Stimulated activated effector memory CD8-positive, alpha-beta T cell treated with anti-CD3 and anti-CD28 coated beads, Interleukin-12 subunit alpha, Interleukin-12 subunit beta, amount 100 ng/mL, for 72 hours (primary cell): ENCODE measurements around the gene MID1IP1.

Source experiments
- ATAC-seq: fragments of 150-1000 bp; cut with Tn5 transposase; 2 replicates; pipeline ENCODE4 v1.10.0; 2021
- DNase-seq, 2 donors: peaks; one replicate each; pipeline ENCODE4 v3.0.0; 2021 to 2022; ENCODE audit warnings: low spot score in 2 of 2
- H3K27ac Mint-ChIP-seq: one replicate; pipeline ENCODE4 v1.8.0; 2022; ENCODE audit warnings: mild to moderate bottlenecking, mixed read lengths
- H3K36me3 Mint-ChIP-seq: one replicate; pipeline ENCODE4 v1.8.0; 2022; ENCODE audit warnings: mild to moderate bottlenecking, mixed read lengths
- H3K4me1 Mint-ChIP-seq: one replicate; pipeline ENCODE4 v1.8.0; 2022; ENCODE audit warnings: mixed read lengths
- H3K4me3 Mint-ChIP-seq: one replicate; pipeline ENCODE4 v1.8.0; 2022; ENCODE audit warnings: mild to moderate bottlenecking, mixed read lengths
- H3K9me3 Mint-ChIP-seq: one replicate; pipeline ENCODE4 v1.8.0; 2022; ENCODE audit warnings: mixed read lengths

MID1IP1 gene

GRCh38 chrX:38845426-38845825 is 44.2 kb downstream of the MID1IP1 start:
- ATAC-seq (no peak), DNase-seq (no peak)
- Mint-ChIP-seq H3K4me1 (no peaks in the 10 kb centered on the region), H3K27ac (no peak overlapping the region), H3K9me3 (no peaks in the 10 kb centered on the region), H3K36me3 (no peaks in the 10 kb centered on the region), H3K4me3 (no peak overlapping the region)

- DNase-seq (no peak), ATAC-seq (no peak)
- H3K9me3 Mint-ChIP-seq: no peaks in the 10 kb centered on the region
- no peak overlapping the region for H3K27ac Mint-ChIP-seq
- H3K36me3 Mint-ChIP-seq: no peaks in the 10 kb centered on the region
- no peak overlapping the region for H3K4me3 Mint-ChIP-seq
- H3K4me1 Mint-ChIP-seq: no peaks in the 10 kb centered on the region
These were observed 46.1 kb downstream of the MID1IP1 start for GRCh38 chrX:38847206-38847902.

- Mint-ChIP-seq H3K36me3 (no peaks in the 10 kb centered on the region), H3K4me3 (no peak overlapping the region), H3K27ac (no peak overlapping the region), H3K9me3 (no peaks in the 10 kb centered on the region), H3K4me1 (no peaks in the 10 kb centered on the region)
- ATAC-seq (no peak), DNase-seq (no peak)
These were observed 46.6 kb downstream of the MID1IP1 start for GRCh38 chrX:38847903-38848230.

- no peak overlapping the region for H3K4me3 Mint-ChIP-seq
- H3K4me1 Mint-ChIP-seq: no peaks in the 10 kb centered on the region
- DNase-seq (no peak), ATAC-seq (no peak)
- H3K36me3 Mint-ChIP-seq: no peaks in the 10 kb centered on the region
- H3K27ac Mint-ChIP-seq: no peak overlapping the region
- no peaks in the 10 kb centered on the region for H3K9me3 Mint-ChIP-seq
These were observed 47.6 kb downstream of the MID1IP1 start for GRCh38 chrX:38848671-38849455.

GRCh38 chrX:38850807-38851544 is 49.7 kb downstream of the MID1IP1 start:
- H3K9me3 Mint-ChIP-seq: no peaks in the 10 kb centered on the region
- DNase-seq: no peak
- no peak for ATAC-seq
- no peak overlapping the region for H3K4me3 Mint-ChIP-seq
- no peak overlapping the region for H3K27ac Mint-ChIP-seq
- H3K4me1 Mint-ChIP-seq: no peaks in the 10 kb centered on the region
- no peaks in the 10 kb centered on the region for H3K36me3 Mint-ChIP-seq

- Mint-ChIP-seq H3K4me1 (no peaks in the 10 kb centered on the region), H3K9me3 (no peaks in the 10 kb centered on the region), H3K36me3 (no peaks in the 10 kb centered on the region), H3K27ac (no peak overlapping the region), H3K4me3 (no peak overlapping the region)
- ATAC-seq (no peak), DNase-seq (no peak)
These were observed 53.0 kb downstream of the MID1IP1 start for GRCh38 chrX:38854305-38854704.
